ENCODE data around the gene SAMD10.

DNA sequence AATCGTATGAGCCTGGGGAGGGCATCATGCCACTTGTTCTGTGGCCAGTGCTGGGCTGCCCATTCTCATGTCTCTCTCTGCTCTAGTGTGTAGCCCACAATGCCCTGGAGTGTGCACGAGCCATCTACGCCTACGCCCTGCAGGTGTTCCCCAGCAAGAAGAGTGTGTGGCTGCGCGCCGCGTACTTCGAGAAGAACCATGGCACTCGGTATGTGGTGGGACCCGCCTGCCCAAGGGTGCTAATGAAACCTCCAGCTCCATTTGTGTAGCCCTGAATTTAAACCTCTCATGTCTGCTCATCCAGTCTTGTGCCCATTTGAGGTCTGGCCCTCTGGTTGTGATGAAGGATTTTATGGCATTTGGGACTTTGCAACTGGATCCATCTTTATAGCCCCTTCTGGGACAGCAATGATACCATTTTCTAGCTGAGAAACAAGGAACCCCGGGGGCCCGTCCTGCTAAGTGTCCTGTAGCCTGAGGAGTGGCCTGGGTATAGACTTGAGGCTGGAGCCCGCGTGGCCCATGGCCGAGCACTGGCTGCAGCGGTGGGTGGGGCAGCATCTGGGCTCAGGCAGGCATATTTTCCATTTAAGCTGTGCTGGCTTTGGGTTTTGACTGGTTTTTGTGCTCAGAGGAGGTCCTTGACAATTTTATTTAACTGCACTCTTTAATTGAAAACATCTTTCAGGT is 43.4 kb upstream of the SAMD10 start:
- TF ChIP-seq EZH2phosphoT487 (IDR thresholded peaks at IDR 0.05; ENCODE audit: insufficient read depth, low read depth) (no peak), EZH2 (IDR thresholded peaks at IDR 0.05; ENCODE audit: insufficient read depth, poor library complexity, severe bottlenecking) (no peak)

Data from GM23248 (cell line).